Activated T-helper 9 cell treated with anti-CD3 and anti-CD28 coated beads, Interleukin-2, amount 50 U/mL, for 16 hours (primary cell): Measurements from ENCODE around the gene MSL1.

Experiments
- DNase-seq: peaks from one replicate; pipeline ENCODE4 v3.0.0-alpha.2; 2020; ENCODE audit warnings: low read depth

The MSL1 gene

DNA sequence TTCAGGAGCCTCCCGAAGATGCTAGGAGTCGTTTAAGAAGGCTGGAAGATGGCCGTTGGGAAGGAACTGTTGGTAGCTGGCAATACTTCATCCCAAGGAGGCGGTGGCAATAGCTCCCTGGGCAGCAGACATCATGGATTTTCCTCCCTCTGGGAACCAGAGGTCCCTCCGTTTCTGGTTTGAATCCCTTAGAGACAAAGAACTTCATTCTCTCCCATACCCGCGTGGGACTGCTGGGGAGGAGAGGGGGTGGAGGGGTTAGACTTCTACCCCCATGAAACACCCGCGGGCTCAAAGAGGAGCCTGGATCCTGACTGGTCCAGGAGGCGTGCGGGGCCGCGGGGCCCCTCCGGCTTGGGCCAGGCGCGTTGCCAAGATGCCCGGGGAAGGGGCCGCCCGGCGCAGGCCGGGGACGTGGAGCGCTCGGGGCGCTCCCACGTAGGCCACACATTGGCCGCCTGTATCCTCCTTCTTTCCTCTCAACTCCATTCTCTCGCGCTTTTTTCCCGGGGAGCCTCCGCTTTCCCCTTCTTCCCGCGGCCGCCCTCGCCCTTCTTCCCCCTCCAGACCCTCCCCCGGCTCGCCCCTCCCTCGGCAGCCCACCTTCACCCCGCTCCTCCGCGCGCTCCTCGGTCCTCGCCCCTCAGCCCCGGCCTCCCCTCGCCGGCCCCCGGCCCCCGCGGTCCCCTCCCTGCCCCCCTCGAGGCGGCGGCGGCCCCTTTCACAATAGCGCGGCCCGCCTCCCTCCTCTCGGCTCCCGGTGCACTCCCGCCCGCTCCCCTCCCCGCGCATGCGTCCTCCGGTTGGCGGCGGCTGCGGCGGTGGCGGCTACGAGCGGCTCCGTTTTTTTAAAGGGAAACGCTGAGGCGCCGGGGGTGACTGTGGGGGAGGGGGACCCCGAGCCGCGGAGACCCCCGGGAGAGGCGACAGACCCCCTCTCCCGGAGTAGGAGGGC lies at the start of gene MSL1:
Gene MSL1, plus strand, starts transcription at position 791 of the 955 bp plus-strand sequence. CDS start 642 bp downstream, outside the sequence.
- DNase-seq, result peak; percentile 85

DNA sequence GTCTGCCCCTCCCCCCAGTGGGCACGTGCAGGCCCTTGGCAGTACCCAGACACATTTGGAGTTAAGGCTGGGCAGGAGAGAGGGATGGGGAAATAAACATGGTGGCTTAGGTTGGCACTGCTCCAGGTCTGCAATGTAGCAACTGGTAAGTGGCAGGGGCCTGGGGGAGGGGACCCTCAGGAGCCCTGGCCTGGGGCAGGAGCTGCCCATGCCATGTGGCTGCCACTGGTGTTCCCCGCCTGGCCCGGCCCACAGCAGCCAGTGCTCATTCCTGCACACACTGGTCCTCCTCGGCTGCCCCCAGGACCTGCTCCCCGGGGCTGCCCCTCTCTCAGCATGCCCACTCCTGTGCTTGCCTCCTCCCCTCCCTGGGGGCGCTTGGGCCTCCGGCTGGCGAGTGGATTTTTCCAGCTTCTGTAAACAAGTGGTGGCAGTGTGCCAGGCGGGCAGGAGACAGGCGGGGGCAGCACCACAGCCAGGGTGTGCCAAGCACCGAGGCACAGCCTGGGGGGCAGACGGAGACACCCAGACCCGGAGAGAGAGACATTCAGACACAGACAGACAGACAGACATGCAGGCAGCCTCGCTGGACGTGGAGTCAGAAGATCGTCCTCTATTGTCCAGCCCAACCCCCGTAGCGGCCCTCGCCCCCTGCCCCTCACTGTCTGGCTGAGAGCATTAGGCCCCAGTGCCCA lies 49.6 kb upstream of the MSL1 start:
- DNase-seq, result no peak

DNA sequence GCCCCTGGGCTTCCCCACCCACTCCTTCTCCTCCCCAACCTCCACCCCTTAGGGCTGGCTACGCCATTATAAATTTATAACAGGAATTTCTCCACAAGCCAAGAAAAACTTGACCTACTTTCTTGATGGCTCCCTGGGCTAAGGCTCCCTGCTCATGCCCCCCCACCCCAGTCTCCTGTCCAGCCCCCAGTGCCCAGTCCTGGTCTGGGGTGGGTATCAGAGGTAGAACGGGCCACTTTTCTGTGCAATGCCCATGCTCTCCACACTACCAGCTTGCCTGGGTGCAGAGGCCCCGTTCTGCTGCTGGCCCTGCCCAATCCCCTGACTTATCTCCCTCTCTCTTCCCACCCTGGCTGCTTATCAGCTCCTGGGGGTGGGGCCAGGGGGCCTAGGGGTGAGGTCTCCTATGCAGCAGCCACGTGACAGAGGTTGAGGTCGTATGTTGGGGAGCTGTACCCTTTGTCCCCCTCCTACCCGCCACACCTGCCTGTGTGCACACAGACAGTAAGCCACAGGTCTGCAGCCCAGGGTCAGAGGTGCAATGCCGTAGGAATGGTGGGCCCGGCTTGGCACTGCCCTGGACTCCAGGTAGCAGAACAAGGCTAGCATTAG lies 48.9 kb upstream of the MSL1 start:
- no peak for DNase-seq

DNA sequence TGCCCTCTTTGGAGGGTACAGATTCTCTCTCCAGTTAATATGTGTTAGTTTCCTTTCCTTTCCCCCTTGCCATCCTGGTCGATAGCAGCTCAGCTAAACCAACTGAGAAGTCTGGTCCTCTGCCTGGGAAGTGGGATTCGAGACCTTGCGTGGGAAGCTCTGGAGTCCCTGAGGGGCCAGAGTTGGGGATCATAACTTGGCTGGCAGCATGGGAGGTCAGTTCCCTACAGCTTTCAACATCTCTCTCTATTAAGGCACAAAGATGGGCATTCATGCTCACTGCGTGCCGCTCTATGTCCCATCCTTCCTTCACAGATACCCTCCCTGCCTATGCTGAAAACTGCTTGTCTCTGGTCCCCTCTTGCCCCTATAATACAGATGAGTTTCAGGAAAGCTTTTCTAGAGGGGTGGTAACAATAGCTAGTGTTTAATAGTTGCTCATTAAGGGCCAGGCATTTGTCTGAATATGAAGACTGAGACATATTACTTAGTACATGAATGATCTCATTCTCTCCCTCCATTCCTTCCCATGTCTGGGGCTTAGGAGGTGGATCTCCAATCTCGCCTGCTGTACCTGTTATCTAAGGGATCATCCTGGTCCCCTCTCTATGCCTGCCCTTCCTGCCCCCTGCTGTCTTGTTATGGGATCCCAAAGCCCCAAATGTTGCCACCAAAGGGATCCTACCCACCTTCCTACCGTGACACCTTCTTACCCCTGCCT lies 48.2 kb upstream of the MSL1 start:
- DNase-seq, result no peak

GRCh38 chr17:40074175-40074512 lies 47.6 kb upstream of the MSL1 start:
- no peak for DNase-seq

DNA sequence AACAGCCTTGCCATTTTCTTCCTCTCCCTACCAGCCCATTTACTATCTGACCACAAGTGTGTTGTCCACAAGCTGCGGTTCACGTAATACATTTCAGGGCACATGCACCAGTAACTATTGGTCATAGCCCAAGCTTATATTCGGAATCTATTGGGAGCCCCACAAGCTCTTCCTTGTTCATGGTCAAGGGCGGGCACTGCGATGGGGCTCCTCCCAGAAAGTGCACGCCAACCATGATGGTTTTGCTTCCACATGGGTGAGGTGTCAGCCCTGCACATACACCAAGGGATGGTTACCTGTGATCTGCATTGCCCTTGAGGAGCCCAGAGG lies 46.9 kb upstream of the MSL1 start:
- DNase-seq, result no peak

DNA sequence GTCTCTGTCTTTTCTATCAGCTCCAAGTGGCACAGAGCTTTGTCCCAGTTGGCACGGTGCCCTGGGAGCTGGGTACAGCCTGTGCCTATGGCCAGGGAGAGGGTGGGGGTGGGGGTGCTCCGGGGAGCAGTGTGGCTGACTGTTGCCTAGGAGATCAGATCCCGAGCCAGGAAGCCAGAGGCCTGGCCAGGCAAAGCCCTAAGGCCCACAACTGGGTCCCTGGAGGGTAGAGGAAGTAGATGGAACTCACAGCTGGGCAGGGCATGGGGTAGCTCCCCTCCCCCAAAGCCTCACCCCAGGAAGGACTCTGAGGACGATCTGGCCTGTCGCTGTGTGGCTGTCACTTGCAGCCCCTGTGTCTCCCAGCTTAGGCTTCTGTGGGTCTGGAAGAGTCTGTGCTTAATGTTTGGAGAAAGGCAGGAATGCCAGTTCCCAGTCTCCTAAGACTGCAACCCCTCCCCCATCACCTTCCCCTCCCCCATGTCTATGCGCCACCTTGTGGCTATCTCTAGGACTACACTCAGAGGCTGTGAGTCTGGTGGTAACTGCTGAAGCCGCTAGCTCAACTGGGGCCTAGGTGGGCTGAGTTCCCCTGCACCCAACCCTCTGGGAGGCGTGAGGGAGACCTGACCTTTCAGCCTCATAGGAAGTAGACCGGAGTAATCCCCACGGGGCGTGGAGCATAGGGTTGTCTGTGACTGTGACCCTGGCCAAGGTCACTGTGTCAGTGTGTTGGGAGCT lies 46.4 kb upstream of the MSL1 start:
- peak; percentile 47 for DNase-seq

DNA sequence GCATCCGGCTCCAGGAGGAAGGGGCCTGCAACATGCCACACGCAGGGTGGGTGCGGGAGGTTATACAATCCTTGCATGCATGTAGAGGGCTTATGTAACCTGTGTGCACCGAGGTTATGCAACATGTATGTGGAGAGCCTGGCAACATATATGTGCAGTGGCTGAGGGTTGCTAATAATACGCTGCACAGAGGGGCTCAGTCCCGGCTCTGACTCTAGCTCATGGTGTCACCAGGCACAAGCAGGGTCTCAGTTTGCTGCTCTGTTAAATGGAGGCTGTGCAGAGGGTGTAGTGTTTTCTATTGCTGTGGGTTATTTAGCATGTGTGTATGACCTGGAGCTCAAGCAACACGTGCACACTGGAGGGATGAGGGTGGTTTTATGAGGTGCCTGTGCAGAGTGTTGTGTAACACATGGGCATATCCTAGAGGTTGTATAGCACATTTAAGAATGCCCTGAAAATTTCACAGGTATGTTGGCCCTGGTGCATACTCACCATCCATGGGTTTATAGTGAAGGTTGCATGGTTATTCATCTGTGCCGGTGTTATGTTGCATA lies 45.8 kb upstream of the MSL1 start:
- no peak for DNase-seq

- DNase-seq, result no peak
Measured at GRCh38 chr17:40076591-40076990, 45.2 kb upstream of the MSL1 start.

DNA sequence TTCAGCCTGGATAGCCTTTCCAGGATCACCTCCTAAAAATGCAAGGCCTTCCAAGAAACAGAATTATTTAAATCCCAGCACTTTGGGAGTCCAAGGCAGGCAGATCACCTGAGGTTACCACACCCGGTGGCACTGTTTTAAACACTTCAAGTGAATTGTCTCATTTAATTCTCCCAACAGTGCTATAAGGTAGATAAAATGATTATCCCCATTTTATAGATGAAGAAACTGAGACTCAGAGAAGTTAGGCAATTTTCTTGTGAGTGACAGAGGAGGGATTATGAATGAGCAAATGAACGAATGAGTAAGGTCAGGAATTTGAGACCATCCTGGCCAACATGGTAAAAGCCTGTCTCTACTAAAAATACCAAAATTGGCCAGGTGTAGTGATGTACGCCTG lies 42.2 kb upstream of the MSL1 start:
- DNase-seq, result no peak

- no peak for DNase-seq
Measured at GRCh38 chr17:40084477-40084876, 37.3 kb upstream of the MSL1 start.

DNA sequence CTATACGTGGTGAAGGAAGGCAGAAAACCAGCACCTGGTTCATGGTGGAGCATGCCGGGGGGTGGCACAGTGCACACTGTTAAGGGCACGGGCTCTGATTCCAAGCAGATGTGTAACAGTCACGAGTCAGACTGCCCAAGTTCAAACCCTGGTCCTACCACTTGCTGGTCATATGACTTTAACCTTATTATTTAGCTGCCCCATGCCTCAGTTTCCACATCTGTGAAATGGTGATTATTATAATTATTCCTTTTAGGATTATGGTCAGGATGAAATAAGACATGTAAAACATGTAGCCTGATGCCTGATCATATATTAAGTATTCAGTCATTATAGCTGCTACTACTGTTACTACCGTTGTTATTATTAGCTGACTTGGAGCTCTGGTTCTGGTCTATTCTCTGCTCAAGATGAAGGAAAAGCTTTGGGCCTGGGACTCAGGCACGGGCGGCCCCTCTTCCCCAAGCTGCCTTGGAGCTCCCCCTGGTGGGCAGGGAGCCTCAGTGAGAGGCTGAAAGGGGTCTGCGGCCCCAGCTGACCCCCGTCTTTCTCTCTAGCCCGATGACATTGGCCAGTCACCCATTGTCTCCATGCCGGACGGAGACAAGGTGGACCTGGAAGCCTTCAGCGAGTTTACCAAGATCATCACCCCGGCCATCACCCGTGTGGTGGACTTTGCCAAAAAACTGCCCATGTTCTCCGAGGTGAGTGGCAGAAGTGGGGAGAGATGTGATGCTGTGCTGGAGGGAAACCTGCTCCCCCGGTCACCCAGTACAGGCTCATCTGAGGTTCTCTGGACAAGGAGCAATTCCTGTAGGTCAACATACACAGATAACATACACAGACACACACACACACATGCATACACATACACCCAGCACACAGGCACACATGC lies 35.4 kb upstream of the MSL1 start:
- DNase-seq, result peak; percentile 56

- DNase-seq, result no peak
Measured at GRCh38 chr17:40087049-40087794, 34.5 kb upstream of the MSL1 start.

- DNase-seq, result no peak
Measured at GRCh38 chr17:40087903-40088718, 33.7 kb upstream of the MSL1 start.

DNA sequence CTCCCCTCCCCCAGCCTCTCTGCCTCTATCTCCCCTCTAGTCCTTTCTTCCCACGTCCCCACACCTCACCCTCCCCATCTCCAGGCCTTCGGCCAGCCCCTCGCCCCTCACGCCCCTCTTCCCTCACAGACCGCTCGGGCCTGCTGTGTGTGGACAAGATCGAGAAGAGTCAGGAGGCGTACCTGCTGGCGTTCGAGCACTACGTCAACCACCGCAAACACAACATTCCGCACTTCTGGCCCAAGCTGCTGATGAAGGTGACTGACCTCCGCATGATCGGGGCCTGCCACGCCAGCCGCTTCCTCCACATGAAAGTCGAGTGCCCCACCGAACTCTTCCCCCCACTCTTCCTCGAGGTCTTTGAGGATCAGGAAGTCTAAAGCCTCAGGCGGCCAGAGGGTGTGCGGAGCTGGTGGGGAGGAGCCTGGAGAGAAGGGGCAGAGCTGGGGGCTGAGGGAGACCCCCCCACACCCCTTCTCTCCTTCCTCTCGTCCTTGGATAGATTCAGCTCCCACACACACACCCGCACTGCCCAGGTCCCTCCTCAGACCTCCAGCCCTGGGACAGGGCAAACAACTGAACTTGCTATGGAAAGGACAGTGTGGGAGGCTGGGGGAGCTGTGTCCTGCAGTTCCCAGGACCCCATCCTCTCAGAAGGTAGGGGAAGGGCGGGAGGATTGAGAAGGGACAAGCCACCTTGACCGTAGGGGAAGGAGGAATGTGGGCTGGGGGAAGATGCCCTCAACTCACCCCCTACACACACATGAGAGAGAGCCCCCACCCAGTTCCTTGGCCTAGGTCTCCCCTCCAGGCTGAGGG lies 32.5 kb upstream of the MSL1 start:
- no peak for DNase-seq

DNA sequence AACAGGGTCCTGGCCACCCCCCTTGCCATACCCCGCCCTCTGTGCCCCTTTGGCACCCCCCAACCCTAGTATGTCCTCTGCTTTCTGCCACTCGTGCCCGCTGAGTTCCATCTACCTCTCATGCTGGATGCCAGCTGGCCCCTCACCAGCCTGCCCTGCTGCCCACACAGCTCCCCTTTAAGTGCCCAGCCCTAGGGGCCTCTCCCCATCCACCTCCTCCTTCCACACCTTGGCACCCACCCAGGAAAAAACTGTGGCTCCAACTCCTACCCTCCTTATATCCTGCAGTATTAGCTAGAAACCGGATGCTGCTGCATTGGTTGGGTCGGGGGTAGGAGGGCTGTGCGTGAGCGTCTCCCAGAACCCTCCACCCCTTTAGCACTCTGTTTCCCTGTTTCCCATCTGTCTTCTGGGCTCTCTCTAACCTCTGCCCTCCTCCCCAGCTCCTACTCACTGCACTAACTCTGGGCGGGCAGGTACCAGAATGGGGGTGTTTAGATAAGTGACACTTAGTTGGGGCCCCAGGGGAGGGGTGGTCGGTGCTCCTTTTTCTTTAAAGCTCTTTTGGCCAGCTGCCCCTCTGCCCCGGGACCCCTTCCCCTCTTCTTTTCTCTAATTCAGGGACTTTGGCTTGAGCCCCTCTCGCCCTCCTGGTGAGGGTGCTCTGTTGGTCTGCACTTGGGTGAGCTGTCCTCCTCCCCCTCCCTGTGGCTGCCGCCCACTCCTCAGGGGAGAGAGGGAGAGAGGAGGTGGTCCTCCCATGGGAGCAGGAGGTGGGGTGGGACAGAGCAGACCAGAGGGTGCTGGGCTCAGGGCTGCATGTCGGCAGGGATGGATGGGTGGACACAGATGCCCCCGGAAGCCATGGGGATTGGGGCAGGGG lies 31.3 kb upstream of the MSL1 start:
- no peak for DNase-seq
